Liver (tissue), 9 donors: ENCODE data around the gene ASIC4. TPM values are rescaled to one million over a fixed set of nuclear protein-coding genes. Genes with fewer than 3 reads are reported as not detected.

Experiments
- DNase-seq: peaks from one replicate; pipeline ENCODE4 v3.0.0-alpha.2; 2017; ENCODE audit warnings: low spot score
- H3K27ac ChIP-seq, 2 donors: one replicate each; pipeline ENCODE4 v1.7.0; 2013; ENCODE audit warnings: inconsistent platforms in 2 of 2, low read length in 2 of 2, control low read depth in 1 of 2, low read depth in 1 of 2, mild to moderate bottlenecking in 1 of 2
- H3K27me3 ChIP-seq, 4 donors: one replicate each; pipeline versions ENCODE4 v1.6.1 to v1.7.0; 2013; ENCODE audit warnings: low read length in 3 of 4, inconsistent platforms in 1 of 4, mild to moderate bottlenecking in 1 of 4, moderate library complexity in 1 of 4; ENCODE audit not compliant: control insufficient read depth in 4 of 4, insufficient read depth in 4 of 4
- H3K36me3 ChIP-seq, 4 donors: one replicate each; pipeline versions ENCODE4 v1.6.1 to v1.7.0; 2013; ENCODE audit warnings: low read length in 3 of 4, mild to moderate bottlenecking in 3 of 4, low read depth in 1 of 4, moderate library complexity in 1 of 4; ENCODE audit not compliant: control insufficient read depth in 4 of 4, insufficient read depth in 3 of 4
- H3K4me1 ChIP-seq, 4 donors: one replicate each; pipeline versions ENCODE4 v1.6.1 to v1.7.0; 2013; ENCODE audit warnings: low read length in 3 of 4, mild to moderate bottlenecking in 3 of 4, moderate library complexity in 1 of 4; ENCODE audit not compliant: control insufficient read depth in 4 of 4, insufficient read depth in 4 of 4
- H3K4me3 ChIP-seq, 3 donors: one replicate each; pipeline versions ENCODE4 v1.6.1 to v1.7.0; 2013; ENCODE audit warnings: low read length in 3 of 3, control low read depth in 1 of 3, low read depth in 1 of 3, mild to moderate bottlenecking in 1 of 3
- H3K9ac ChIP-seq, 2 donors: one replicate each; pipeline ENCODE4 v1.7.0; 2013; ENCODE audit warnings: low read length in 2 of 2, mild to moderate bottlenecking in 2 of 2, moderate library complexity in 2 of 2, control low read depth in 1 of 2, low read depth in 1 of 2
- H3K9me3 ChIP-seq, 4 donors: one replicate each; pipeline versions ENCODE4 v1.6.1 to v1.7.0; 2013; ENCODE audit warnings: low read length in 3 of 4; ENCODE audit not compliant: control insufficient read depth in 4 of 4
- EGR1 ChIP-seq, 2 donors: IDR thresholded peaks; 2 replicates each; pipeline ENCODE4 v1.6.1; 2016 to 2018; ENCODE audit warnings: antibody characterized with exemption in 2 of 2, low read depth in 2 of 2
- FOXA1 ChIP-seq: IDR thresholded peaks from 2 replicates; pipeline ENCODE4 v1.6.1; 2016; ENCODE audit warnings: antibody characterized with exemption
- FOXA2 ChIP-seq: IDR thresholded peaks from 2 replicates; pipeline ENCODE4 v1.6.1; 2016; ENCODE audit warnings: antibody characterized with exemption
- GABPA ChIP-seq, 2 donors: IDR thresholded peaks in 1 of 2; conservative IDR thresholded peaks in 1 of 2; 2 replicates each; pipeline ENCODE4 v1.6.1; 2016; ENCODE audit warnings: antibody characterized with exemption in 2 of 2, mild to moderate bottlenecking in 1 of 2, moderate library complexity in 1 of 2
- HNF4A ChIP-seq, 2 donors: conservative IDR thresholded peaks; 2 replicates each; pipeline ENCODE4 v1.6.1; 2016; ENCODE audit warnings: antibody characterized with exemption in 2 of 2, mild to moderate bottlenecking in 2 of 2
- HNF4G ChIP-seq: IDR thresholded peaks from 2 replicates; pipeline ENCODE4 v1.6.1; 2016; ENCODE audit warnings: antibody characterized with exemption
- JUND ChIP-seq, 2 donors: IDR thresholded peaks; 2 replicates each; pipeline ENCODE4 v1.6.1; 2016; ENCODE audit warnings: antibody characterized with exemption in 2 of 2
- NR2F2 ChIP-seq: IDR thresholded peaks from 2 replicates; pipeline ENCODE4 v1.6.1; 2016; ENCODE audit warnings: antibody characterized with exemption
- RXRA ChIP-seq, 2 donors: IDR thresholded peaks; 2 replicates each; pipeline ENCODE4 v1.6.1; 2017 to 2018; ENCODE audit warnings: antibody characterized with exemption in 2 of 2, mild to moderate bottlenecking in 1 of 2
- SP1 ChIP-seq: IDR thresholded peaks from 2 replicates; pipeline ENCODE4 v1.6.1; 2018; ENCODE audit warnings: antibody characterized with exemption, mild to moderate bottlenecking
- TAF1 ChIP-seq: conservative IDR thresholded peaks from 2 replicates; pipeline ENCODE4 v1.6.1; 2016; ENCODE audit warnings: antibody characterized with exemption, mild to moderate bottlenecking
- YY1 ChIP-seq: IDR thresholded peaks from 2 replicates; pipeline ENCODE4 v1.6.1; 2016; ENCODE audit warnings: antibody characterized with exemption, mild to moderate bottlenecking
- WGBS: extraction: QIAGEN DNeasy Blood & Tissue Kit; methylation state at CpG from one replicate; pipeline ENCODE4 v1.1.7; 2013; 5-methylcytosine and 5-hydroxymethylcytosine counted together
- polyA plus RNA-seq, 2 donors: library from polyadenylated mRNA; stranded (reverse) in 1 of 2; unstranded in 1 of 2; fragments of 200-250 nt in 1 of 2; fragments of >200 nt in 1 of 2; fragmentation: Nextera tagmentation in 1 of 2; extraction: Ambion mirVana in 1 of 2; gene quantifications; one replicate each; pipeline versions ENCODE4 v1.2.1 to v1.2.3, GENCODE V29; 2013 to 2015
- total RNA-seq, 2 donors: library from RNA; depleted of rRNA; stranded (reverse); fragments of >200 nt; gene quantifications; one replicate each; pipeline ENCODE4 v1.2.3, GENCODE V29; 2014
- TF ChIP-seq, protein P1 (sequence below): IDR thresholded peaks from 2 replicates; pipeline ENCODE4 v1.6.1; 2016; ENCODE audit warnings: antibody characterized with exemption
- TF ChIP-seq, protein P2 (sequence below): IDR thresholded peaks from 2 replicates; pipeline ENCODE4 v1.6.1; 2016; ENCODE audit warnings: antibody characterized with exemption
- TF ChIP-seq, protein P3 (sequence below): IDR thresholded peaks from 2 replicates; pipeline ENCODE4 v1.6.1; 2016; ENCODE audit warnings: antibody characterized with exemption
- TF ChIP-seq, protein P4 (sequence below): IDR thresholded peaks from 2 replicates; pipeline ENCODE4 v1.6.1; 2016; ENCODE audit warnings: antibody characterized with exemption, mild to moderate bottlenecking
- donor health status: healthy.
- donor health status: healthy.
- donor health status: healthy.
- donor health status: healthy.
- donor health status: healthy.

Gene ASIC4
- total and polyA plus RNA-seq, 4 donors = 0.08 to 1.5 TPM; not detected in 2

DNA sequence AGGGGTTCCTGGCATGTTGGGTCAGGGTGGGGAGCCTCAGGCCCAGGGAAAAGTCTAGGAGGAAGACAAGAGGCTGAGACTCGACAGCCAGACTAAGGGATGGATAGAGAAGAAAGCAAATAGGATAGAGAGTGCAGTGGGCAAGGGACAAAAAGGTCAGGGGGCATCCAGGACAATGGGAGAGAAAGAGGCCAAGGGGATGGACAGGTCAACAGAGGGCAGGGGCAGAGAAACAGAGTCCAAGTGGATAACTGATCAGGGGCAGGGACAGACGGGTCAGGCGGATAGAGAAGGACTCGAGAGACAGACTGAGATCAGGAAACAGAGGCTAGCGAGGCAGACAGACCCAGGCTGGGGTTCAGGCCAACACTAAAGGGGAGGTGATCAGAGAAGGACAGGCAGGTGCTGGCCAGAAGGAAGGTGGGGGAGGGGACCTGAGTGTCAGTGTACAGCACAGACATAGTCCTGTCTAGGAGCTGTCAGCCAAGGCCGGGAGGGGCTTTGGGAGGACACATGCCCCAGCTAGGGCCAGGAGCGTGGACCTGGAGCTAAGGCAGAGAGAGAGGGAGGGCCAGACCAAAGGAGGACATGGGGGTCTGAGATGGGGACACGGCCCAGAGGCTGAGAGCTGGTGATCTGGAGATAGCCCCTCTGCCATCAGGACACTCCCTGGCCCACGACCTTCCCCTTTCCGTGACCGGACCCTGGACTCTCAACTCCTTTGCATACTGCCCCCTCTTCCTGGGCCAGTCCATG, 12.2 kb downstream of the ASIC4 start:
- WGBS = 36% methylated on average over 11 of the region's 11 CpGs
- DNase-seq = no peak
- no peak overlapping the region for H3K4me3 ChIP-seq
- no peaks in the 10 kb centered on the region for H3K4me1 ChIP-seq
- no peaks in the 10 kb centered on the region for H3K9me3 ChIP-seq
- H3K27me3 ChIP-seq = peaks cover 0 to 14% (median 11%) of the 10 kb centered on the region in 4 donors
- no peaks in the 10 kb centered on the region for H3K36me3 ChIP-seq
- H3K27ac ChIP-seq = no peak overlapping the region
- no peak overlapping the region for H3K9ac ChIP-seq
- TF ChIP-seq JUND (IDR thresholded peaks at IDR 0.05) (no peak), GABPA (IDR thresholded peaks at IDR 0.05 in 1 of 2, conservative IDR thresholded peaks at IDR 0.05 in 1 of 2) (no peak), YY1 (no peak), TAF1 (no peak), NR2F2 (no peak), FOXA1 (no peak), FOXA2 (no peak), EGR1 (IDR thresholded peaks at IDR 0.05; ENCODE audit: low read depth in 2 of 2) (no peak), RXRA (IDR thresholded peaks at IDR 0.05) (no peak), HNF4G (no peak), SP1 (no peak), HNF4A (conservative IDR thresholded peaks at IDR 0.05) (no peak)
- TF ChIP-seq, protein P1, sequence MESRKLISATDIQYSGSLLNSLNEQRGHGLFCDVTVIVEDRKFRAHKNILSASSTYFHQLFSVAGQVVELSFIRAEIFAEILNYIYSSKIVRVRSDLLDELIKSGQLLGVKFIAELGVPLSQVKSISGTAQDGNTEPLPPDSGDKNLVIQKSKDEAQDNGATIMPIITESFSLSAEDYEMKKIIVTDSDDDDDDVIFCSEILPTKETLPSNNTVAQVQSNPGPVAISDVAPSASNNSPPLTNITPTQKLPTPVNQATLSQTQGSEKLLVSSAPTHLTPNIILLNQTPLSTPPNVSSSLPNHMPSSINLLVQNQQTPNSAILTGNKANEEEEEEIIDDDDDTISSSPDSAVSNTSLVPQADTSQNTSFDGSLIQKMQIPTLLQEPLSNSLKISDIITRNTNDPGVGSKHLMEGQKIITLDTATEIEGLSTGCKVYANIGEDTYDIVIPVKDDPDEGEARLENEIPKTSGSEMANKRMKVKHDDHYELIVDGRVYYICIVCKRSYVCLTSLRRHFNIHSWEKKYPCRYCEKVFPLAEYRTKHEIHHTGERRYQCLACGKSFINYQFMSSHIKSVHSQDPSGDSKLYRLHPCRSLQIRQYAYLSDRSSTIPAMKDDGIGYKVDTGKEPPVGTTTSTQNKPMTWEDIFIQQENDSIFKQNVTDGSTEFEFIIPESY = no peak
- TF ChIP-seq, protein P2, sequence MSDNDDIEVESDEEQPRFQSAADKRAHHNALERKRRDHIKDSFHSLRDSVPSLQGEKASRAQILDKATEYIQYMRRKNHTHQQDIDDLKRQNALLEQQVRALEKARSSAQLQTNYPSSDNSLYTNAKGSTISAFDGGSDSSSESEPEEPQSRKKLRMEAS = no peak
- TF ChIP-seq, protein P3, sequence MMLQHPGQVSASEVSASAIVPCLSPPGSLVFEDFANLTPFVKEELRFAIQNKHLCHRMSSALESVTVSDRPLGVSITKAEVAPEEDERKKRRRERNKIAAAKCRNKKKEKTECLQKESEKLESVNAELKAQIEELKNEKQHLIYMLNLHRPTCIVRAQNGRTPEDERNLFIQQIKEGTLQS = no peak
- TF ChIP-seq, protein P4, sequence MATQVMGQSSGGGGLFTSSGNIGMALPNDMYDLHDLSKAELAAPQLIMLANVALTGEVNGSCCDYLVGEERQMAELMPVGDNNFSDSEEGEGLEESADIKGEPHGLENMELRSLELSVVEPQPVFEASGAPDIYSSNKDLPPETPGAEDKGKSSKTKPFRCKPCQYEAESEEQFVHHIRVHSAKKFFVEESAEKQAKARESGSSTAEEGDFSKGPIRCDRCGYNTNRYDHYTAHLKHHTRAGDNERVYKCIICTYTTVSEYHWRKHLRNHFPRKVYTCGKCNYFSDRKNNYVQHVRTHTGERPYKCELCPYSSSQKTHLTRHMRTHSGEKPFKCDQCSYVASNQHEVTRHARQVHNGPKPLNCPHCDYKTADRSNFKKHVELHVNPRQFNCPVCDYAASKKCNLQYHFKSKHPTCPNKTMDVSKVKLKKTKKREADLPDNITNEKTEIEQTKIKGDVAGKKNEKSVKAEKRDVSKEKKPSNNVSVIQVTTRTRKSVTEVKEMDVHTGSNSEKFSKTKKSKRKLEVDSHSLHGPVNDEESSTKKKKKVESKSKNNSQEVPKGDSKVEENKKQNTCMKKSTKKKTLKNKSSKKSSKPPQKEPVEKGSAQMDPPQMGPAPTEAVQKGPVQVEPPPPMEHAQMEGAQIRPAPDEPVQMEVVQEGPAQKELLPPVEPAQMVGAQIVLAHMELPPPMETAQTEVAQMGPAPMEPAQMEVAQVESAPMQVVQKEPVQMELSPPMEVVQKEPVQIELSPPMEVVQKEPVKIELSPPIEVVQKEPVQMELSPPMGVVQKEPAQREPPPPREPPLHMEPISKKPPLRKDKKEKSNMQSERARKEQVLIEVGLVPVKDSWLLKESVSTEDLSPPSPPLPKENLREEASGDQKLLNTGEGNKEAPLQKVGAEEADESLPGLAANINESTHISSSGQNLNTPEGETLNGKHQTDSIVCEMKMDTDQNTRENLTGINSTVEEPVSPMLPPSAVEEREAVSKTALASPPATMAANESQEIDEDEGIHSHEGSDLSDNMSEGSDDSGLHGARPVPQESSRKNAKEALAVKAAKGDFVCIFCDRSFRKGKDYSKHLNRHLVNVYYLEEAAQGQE = no peak

DNA sequence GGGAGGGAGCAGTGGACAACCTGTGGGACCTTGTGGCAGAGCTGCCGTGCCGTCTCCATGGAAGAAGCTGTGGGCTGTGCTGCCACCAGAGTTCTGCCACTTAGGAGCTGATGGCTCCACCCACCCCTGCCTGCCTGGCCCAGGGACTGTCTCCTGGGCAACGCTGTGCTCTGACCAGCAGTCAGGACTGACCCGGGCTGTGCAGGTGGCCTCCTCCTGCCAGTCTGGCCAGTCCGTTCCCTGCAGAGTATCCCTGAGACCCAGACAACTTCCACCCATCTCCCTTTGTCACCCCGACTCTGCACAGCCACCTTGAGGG, 12.8 kb downstream of the ASIC4 start:
- no peak overlapping the region for H3K27ac ChIP-seq
- peaks cover 0 to 14% (median 9%) of the 10 kb centered on the region in 4 donors for H3K27me3 ChIP-seq
- H3K9me3 ChIP-seq = no peaks in the 10 kb centered on the region
- no peak overlapping the region for H3K9ac ChIP-seq
- TF ChIP-seq NR2F2 = no peak
- H3K4me3 ChIP-seq = no peak overlapping the region
- H3K36me3 ChIP-seq = no peaks in the 10 kb centered on the region
- WGBS = 34% methylated on average over 6 of the region's 6 CpGs
- DNase-seq = no peak
- H3K4me1 ChIP-seq = no peaks in the 10 kb centered on the region
